A549 (cell line): ENCODE results near the gene PRR12. TPM values are rescaled to one million over a fixed set of nuclear protein-coding genes. Genes with fewer than 3 reads are reported as not detected.

Source experiments
- ATAC-seq, 2 experiments: fragments of 200-7000 bp in 1 of 2; fragments of >200 bp in 1 of 2; cut with Nextera tagmentation in 1 of 2; cut with Tn5 transposase in 1 of 2; 3 replicates each; pipeline versions ENCODE4 v1.8.0 to v1.9.1; 2018 to 2020; ENCODE audit warnings: mild to moderate bottlenecking in 1 of 2, moderate library complexity in 1 of 2
- CTCF ChIA-PET: fragments of 300-600 bp; sonication (Branson Sonifier 250); formaldehyde crosslinking; extraction: SDS; loops from one replicate; lab custom pipeline; 2021; ENCODE audit warnings: antibody characterized with exemption, inconsistent platforms; lab: Yijun Ruan, JAX
- POLR2A ChIA-PET: fragments of 350-600 bp; formaldehyde crosslinking; extraction: SDS; loops from one replicate; lab custom pipeline; 2021; ENCODE audit warnings: antibody characterized with exemption, inconsistent platforms; lab: Yijun Ruan, JAX
- DNase-seq, 2 experiments: peaks; one replicate each; pipeline versions ENCODE4 v3.0.0 to v3.0.0-alpha.2; 2011 to 2016; ENCODE audit warnings: low read depth in 1 of 2, low spot score in 1 of 2
- FAIRE-seq: peaks from 2 replicates; lab custom pipeline; 2011; peaks lifted over from hg19 to GRCh38; lab: Jason Lieb, UNC
- H3K27ac ChIP-seq, 2 experiments: fragments of >200 bp; sonication (Bioruptor Twin); formaldehyde crosslinking; 3 replicates each; pipeline ENCODE4 v1.5.1; 2016 to 2017
- H3K4me1 ChIP-seq: fragments of >200 bp; sonication (Bioruptor Twin); formaldehyde crosslinking; 3 replicates; pipeline ENCODE4 v1.6.1; 2016
- H3K4me2 ChIP-seq: fragments of >200 bp; sonication (Bioruptor Twin); formaldehyde crosslinking; 3 replicates; pipeline ENCODE4 v1.6.1; 2016
- H3K4me3 ChIP-seq: fragments of >200 bp; sonication (Bioruptor Twin); formaldehyde crosslinking; 3 replicates; pipeline ENCODE4 v1.5.1; 2016
- H3K9me3 ChIP-seq: fragments of >200 bp; sonication (Bioruptor Twin); formaldehyde crosslinking; 3 replicates; pipeline ENCODE4 v1.6.1; 2016
- ATOH8 ChIP-seq: fragments of 250-450 bp; sonication (Bioruptor Pico); IDR thresholded peaks from 2 replicates; pipeline ENCODE4 v1.5.0; 2020; ENCODE audit warnings: low read depth, mild to moderate bottlenecking, moderate library complexity
- CHD4 ChIP-seq: fragments of 200-600 bp; sonication (generic); IDR thresholded peaks from 2 replicates; pipeline ENCODE4 v1.6.1; 2016; ENCODE audit warnings: antibody characterized with exemption, mild to moderate bottlenecking, borderline replicate concordance
- EHF ChIP-seq: fragments of 250-450 bp; sonication (Bioruptor Pico); IDR thresholded peaks from 2 replicates; pipeline ENCODE4 v1.5.0; 2020; ENCODE audit warnings: mild to moderate bottlenecking
- FOXS1 ChIP-seq: fragments of 250-450 bp; sonication (Bioruptor Pico); IDR thresholded peaks from 2 replicates; pipeline ENCODE4 v1.5.0; 2020; ENCODE audit warnings: mild to moderate bottlenecking, moderate library complexity
- HEYL ChIP-seq: fragments of 250-450 bp; sonication (Bioruptor Pico); IDR thresholded peaks from 2 replicates; pipeline ENCODE4 v1.8.0; 2021; ENCODE audit warnings: mild to moderate bottlenecking, moderate library complexity
- HOXB13 ChIP-seq: fragments of 250-450 bp; sonication (Bioruptor Pico); IDR thresholded peaks from 2 replicates; pipeline ENCODE4 v1.5.0; 2020; ENCODE audit warnings: low read depth, mild to moderate bottlenecking, moderate library complexity
- HOXB5 ChIP-seq: fragments of 250-450 bp; sonication (Bioruptor Pico); IDR thresholded peaks from 2 replicates; pipeline ENCODE4 v1.5.0; 2020; ENCODE audit warnings: mild to moderate bottlenecking, moderate library complexity
- MAFK ChIP-seq: fragments of 450-650 bp; IDR thresholded peaks from 2 replicates; pipeline ENCODE4 v1.6.1; 2014; ENCODE audit not compliant: partially characterized antibody
- MYC ChIP-seq: IDR thresholded peaks from 2 replicates; pipeline ENCODE4 v1.6.1; 2012; ENCODE audit warnings: mild to moderate bottlenecking, inconsistent platforms, low read length, improper control_type of control experiment, borderline replicate concordance
- NFE2L2 ChIP-seq: fragments of 150-350 bp; conservative IDR thresholded peaks from 2 replicates; pipeline ENCODE4 v1.6.1; 2014; ENCODE audit warnings: low read length
- NPAS2 ChIP-seq: fragments of 250-450 bp; sonication (Bioruptor Pico); IDR thresholded peaks from 2 replicates; pipeline ENCODE4 v1.8.0; 2022; ENCODE audit warnings: mild to moderate bottlenecking, moderate library complexity, borderline replicate concordance
- NR3C1 ChIP-seq: fragments of >200 bp; sonication (Bioruptor Twin); formaldehyde crosslinking; IDR thresholded peaks from 3 replicates; pipeline ENCODE4 v1.6.1; 2017
- POLR2A ChIP-seq: IDR thresholded peaks from 2 replicates; pipeline ENCODE4 v1.6.1; 2012; ENCODE audit warnings: mild to moderate bottlenecking, low read length
- RARB ChIP-seq: fragments of 250-450 bp; sonication (Bioruptor Pico); IDR thresholded peaks from 2 replicates; pipeline ENCODE4 v1.8.0; 2021; ENCODE audit warnings: mild to moderate bottlenecking, moderate library complexity
- REST ChIP-seq: fragments of 200-600 bp; sonication (generic); IDR thresholded peaks from 2 replicates; pipeline ENCODE4 v1.6.1; 2016; ENCODE audit warnings: antibody characterized with exemption, mild to moderate bottlenecking, moderate library complexity
- ZFP36 ChIP-seq: fragments of 450-650 bp; IDR thresholded peaks from 2 replicates; pipeline ENCODE4 v1.6.1; 2014; ENCODE audit warnings: borderline replicate concordance; ENCODE audit not compliant: partially characterized antibody
- ZNF302 ChIP-seq: fragments of 250-450 bp; sonication (Bioruptor Pico); IDR thresholded peaks from 2 replicates; pipeline ENCODE4 v1.9.0; 2021; ENCODE audit warnings: inconsistent platforms, mild to moderate bottlenecking, moderate library complexity
- WGBS: methylation state at CpG from one replicate; pipeline ENCODE4 v1.1.6; 2017; ENCODE audit errors: missing lambda C conversion rate; 5-methylcytosine and 5-hydroxymethylcytosine counted together
- polyA plus RNA-seq, 4 experiments: library from polyadenylated mRNA; depleted of rRNA in 3 of 4; stranded (reverse); fragments of >200 nt; fragmentation: RNase III in 1 of 4; extraction: RNeasy Plus Mini Kit Qiagen cat#74134 plus additional on column Dnase treatment in 1 of 4; gene quantifications; 2 replicates in 3 of 4; 3 replicates in 1 of 4; pipeline ENCODE4 v1.2.3, GENCODE V29; 2011 to 2017
- TF ChIP-seq, protein P1 (sequence below): IDR thresholded peaks from 2 replicates; pipeline ENCODE4 v1.6.1; 2012

Gene PRR12
- polyA plus RNA-seq, 2 of the 4 experiments (the other 2 are of a cell fraction): 0.78 to 15.6 TPM

- no peak for FAIRE-seq
- TF ChIP-seq HEYL (no peak), HOXB5 (CRISPR knock-in tag) (no peak), FOXS1 (CRISPR knock-in tag) (no peak), REST (no peak), POLR2A (no peak), RARB (CRISPR knock-in tag) (no peak)
- TF ChIP-seq, protein P1, sequence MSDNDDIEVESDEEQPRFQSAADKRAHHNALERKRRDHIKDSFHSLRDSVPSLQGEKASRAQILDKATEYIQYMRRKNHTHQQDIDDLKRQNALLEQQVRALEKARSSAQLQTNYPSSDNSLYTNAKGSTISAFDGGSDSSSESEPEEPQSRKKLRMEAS: no peak
- TF ChIP-seq, all 56 proteins: peak for 0
- ATAC-seq (no peak), DNase-seq (no peak)
- ChIA-PET CTCF (interaction anchor here (1.0 to 16.1 kb wide), 5 partner anchors 10 to 100 kb away, joined by 3 to 426 read pairs (median 6); no protein-coding TSS in a partner anchor), POLR2A (no interaction called here)
- H3K4me2 ChIP-seq: no peak overlapping the region
- no peaks in the 10 kb centered on the region for H3K9me3 ChIP-seq
- WGBS: 89% methylated on average over 7 of the region's 7 CpGs
- peaks cover 10% of the 10 kb centered on the region for H3K4me1 ChIP-seq
- no peak overlapping the region for H3K4me3 ChIP-seq
- H3K27ac ChIP-seq: no peak overlapping the region
Measured at GRCh38 chr19:49573009-49573408, 18.0 kb upstream of the PRR12 start.

DNA sequence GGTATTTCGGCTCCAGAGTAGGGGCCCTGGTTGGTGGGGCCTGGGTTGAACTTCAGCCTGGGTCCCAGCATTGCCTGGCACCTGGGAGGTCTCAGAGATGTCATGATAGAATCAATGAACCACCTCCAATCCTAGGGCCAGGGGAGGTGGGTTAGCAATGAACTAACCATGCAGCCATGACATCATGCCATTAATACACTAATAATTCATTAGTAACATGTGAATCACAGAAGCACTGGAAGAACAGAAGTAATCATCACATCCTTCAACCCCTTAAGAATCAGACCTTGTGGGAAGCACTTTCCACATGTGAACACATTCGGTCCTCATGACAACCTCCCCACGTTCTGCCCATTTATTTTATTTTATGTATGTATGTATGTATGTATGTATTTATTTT is 17.6 kb upstream of the PRR12 start:
- Histone ChIP-seq H3K4me3 (no peak overlapping the region), H3K4me2 (no peak overlapping the region), H3K4me1 (peaks cover 6% of the 10 kb centered on the region), H3K9me3 (no peaks in the 10 kb centered on the region), H3K27ac (no peak overlapping the region)
- CTCF ChIA-PET: interaction anchor here (0.7 to 16.1 kb wide), 5 partner anchors 10 to 821 kb away, joined by 3 to 426 read pairs (median 4); no protein-coding TSS in a partner anchor
- 86% methylated on average over 3 of the region's 3 CpGs for WGBS
- no peak for DNase-seq
- no peak for FAIRE-seq
- ATAC-seq: no peak
- POLR2A ChIA-PET: no interaction called here
- TF ChIP-seq EHF: no peak

GRCh38 chr19:49574206-49574755 is 16.7 kb upstream of the PRR12 start:
- CTCF ChIA-PET: interaction anchor here (0.6 to 16.1 kb wide), 5 partner anchors 20 to 820 kb away, joined by 3 to 426 read pairs (median 4); no protein-coding TSS in a partner anchor
- DNase-seq (no peak), ATAC-seq (no peak), FAIRE-seq (no peak)
- 93% methylated on average over 2 of the region's 2 CpGs for WGBS
- POLR2A ChIA-PET: interaction anchor here (0.9 kb wide), 1 partner anchor 78 kb away, joined by 3 read pairs; the partner anchor contains the start of gene RPS11
- TF ChIP-seq ZFP36: no peak
- TF ChIP-seq MAFK: peak; percentile 85
- Histone ChIP-seq H3K4me3 (no peak overlapping the region), H3K9me3 (no peaks in the 10 kb centered on the region), H3K4me1 (peaks cover 9% of the 10 kb centered on the region), H3K4me2 (no peak overlapping the region), H3K27ac (no peak overlapping the region)

DNA sequence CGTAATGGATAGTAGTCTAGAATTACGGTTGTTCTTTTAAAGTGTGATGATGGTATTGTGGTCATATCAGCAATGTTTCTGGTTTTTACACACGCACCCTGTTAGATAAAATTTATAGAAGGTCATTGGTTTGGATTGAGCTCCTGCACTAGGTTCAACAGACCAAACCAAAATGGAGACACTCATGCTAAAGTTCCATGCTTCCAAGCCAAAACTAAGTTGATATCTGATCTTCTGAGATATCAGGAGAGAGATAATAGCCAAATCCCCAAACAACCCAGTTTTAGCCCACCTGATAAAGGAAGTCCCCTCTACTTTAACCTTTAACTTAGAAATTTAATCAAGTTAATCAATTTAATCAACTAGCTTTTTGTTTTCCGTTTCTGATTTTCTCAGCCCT is 11.8 kb upstream of the PRR12 start:
- 76% methylated on average over 4 of the region's 4 CpGs for whole genome bisulfite sequencing
- no peak for ATAC-seq
- Histone ChIP-seq H3K4me1 (peaks cover 8% of the 10 kb centered on the region; the same call in 2 of the 3 replicates), H3K27ac (no peak overlapping the region), H3K4me3 (peak overlapping the region; percentile 63; the same call in 1 of the 3 replicates), H3K9me3 (no peaks in the 10 kb centered on the region), H3K4me2 (peak overlapping the region; percentile 80)
- CTCF ChIA-PET: interaction anchor here (0.6 to 16.1 kb wide), 5 partner anchors 9 to 95 kb away, joined by 3 to 426 read pairs (median 15); no protein-coding TSS in a partner anchor
- DNase-seq: no peak
- POLR2A ChIA-PET: interaction anchor here (1.2 to 2.8 kb wide), 6 partner anchors 9 to 97 kb away, joined by 3 to 30 read pairs (median 8); partner anchors contain the start of genes RPS11, RRAS and SCAF1
- no peak for FAIRE-seq
- TF ChIP-seq ZNF302 (peak; percentile 53; the same call in 1 of the 2 replicates), HEYL (no peak), NR3C1 (no peak), ATOH8 (CRISPR knock-in tag) (peak; percentile 84), NPAS2 (CRISPR knock-in tag) (0 out of 2 replicates have a peak, but pooled peaks have one; percentile 15), NFE2L2 (no peak), CHD4 (no peak), HOXB13 (CRISPR knock-in tag) (0 out of 2 replicates have a peak, but pooled peaks have one; percentile 23), EHF (0 out of 2 replicates have a peak, but pooled peaks have one; percentile 65), MYC (no peak), FOXS1 (CRISPR knock-in tag) (no peak)
